ENCODE results near the gene DNAJB13. TPM values are rescaled to one million over a fixed set of nuclear protein-coding genes. Genes with fewer than 3 reads are reported as not detected.

The DNAJB13 gene
- total and polyA plus RNA-seq, 2 of the 4 experiments (the other 2 are of a cell fraction), result 0.18 to 0.48 TPM

- Histone ChIP-seq H3K9me1 (ENCODE audit: insufficient read depth, low read length) (no peaks in the 10 kb centered on the region), H2AK5ac (ENCODE audit: low read depth, low read length) (no peak overlapping the region), H3K4me1 (ENCODE audit: control insufficient read depth, insufficient read depth, low read length) (no peaks in the 10 kb centered on the region), H3K27ac (ENCODE audit: insufficient read depth, low read length) (no peak overlapping the region), H3K56ac (ENCODE audit: extremely low read depth, insufficient read depth, low read length) (no peak overlapping the region), H3K9me3 (ENCODE audit: control insufficient read depth, insufficient read depth, low read length) (peaks cover 5% of the 10 kb centered on the region; the same call in 1 of the 2 replicates), H3K23ac (ENCODE audit: low read depth, low read length) (no peak overlapping the region), H3K4ac (ENCODE audit: low read depth, low read length) (no peak overlapping the region), H4K5ac (ENCODE audit: low read depth, low read length) (no peak overlapping the region), H3K14ac (replicated peaks; ENCODE audit: low read depth, low read length) (no peak overlapping the region), H3K18ac (ENCODE audit: low read depth, low read length) (no peak overlapping the region), H3K27me3 (ENCODE audit: control insufficient read depth, insufficient read depth, low read length) (no peaks in the 10 kb centered on the region; the same call in none of the 2 replicates), H3K36me3 (ENCODE audit: control insufficient read depth, insufficient read depth, low read length) (no peaks in the 10 kb centered on the region), H3K4me2 (ENCODE audit: low read depth, low read length) (no peak overlapping the region), H2BK5ac (ENCODE audit: low read depth, low read length, poor library complexity, severe bottlenecking) (no peak overlapping the region), H3K9ac (ENCODE audit: low read depth, low read length) (no peak overlapping the region), H4K20me1 (ENCODE audit: insufficient read depth, low read length) (no peaks in the 10 kb centered on the region), H2AK9ac (replicated peaks; ENCODE audit: low read depth, low read length, poor library complexity) (no peak overlapping the region), H3K4me3 (ENCODE audit: insufficient read depth, low read depth, low read length) (no peak overlapping the region), H4K8ac (ENCODE audit: low read depth in 2 of 2, low read length in 2 of 2) (no peak overlapping the region), H4K91ac (ENCODE audit: insufficient read depth, low read depth, low read length) (no peak overlapping the region), H2AFZ (replicated peaks; ENCODE audit: low read length, poor library complexity) (no peak overlapping the region), H2BK15ac (ENCODE audit: low read depth, low read length) (no peak overlapping the region), H3K79me1 (ENCODE audit: low read depth in 1 of 2, low read length in 2 of 2) (no peaks in the 10 kb centered on the region), H2BK120ac (ENCODE audit: low read depth, low read length) (no peak overlapping the region), H2BK20ac (ENCODE audit: low read depth, low read length) (no peak overlapping the region)
- DNase-seq (no peak), ATAC-seq (ENCODE audit: low read depth) (no peak)
- intact Hi-C loops (cut with micrococcal nuclease) (no loop called here), in situ Hi-C loops (cut with MboI; ENCODE audit: low sequenced_read_pairs) (no loop called here), dilution Hi-C loops (cut with HindIII; ENCODE audit: low sequenced_read_pairs, unreplicated experiment) (no loop called here)
- ChIA-PET CTCF (interaction anchor here (1.3 kb wide), 1 partner anchor 9 kb away, joined by 4 read pairs; no protein-coding TSS in a partner anchor), POLR2A (ENCODE audit: unreplicated experiment) (no interaction called here)
- 87% methylated on average over 6 of the region's 9 CpGs; no CpG with 5 or more reads in 1 of the 2 experiments for WGBS, 2 experiments (ENCODE audit: extremely low coverage in 2 of 2, insufficient read length in 1 of 2)
- BruUV-seq (replicated peaks), result no TSS peak
- TF ChIP-seq BHLHE40 (IDR thresholded peaks at IDR 0.05; ENCODE audit: low read depth, low read length) (no peak), MXI1 (IDR thresholded peaks at IDR 0.05; ENCODE audit: borderline replicate concordance, low read depth, low read length) (no peak), USF2 (IDR thresholded peaks at IDR 0.05; ENCODE audit: low read depth, low read length) (no peak), RFX5 (IDR thresholded peaks at IDR 0.05; ENCODE audit: low read depth, low read length) (no peak), MAFK (IDR thresholded peaks at IDR 0.05; ENCODE audit: low read depth, low read length) (no peak), RCOR1 (IDR thresholded peaks at IDR 0.05; ENCODE audit: insufficient replicate concordance, low read length) (no peak), POLR2A (IDR thresholded peaks at IDR 0.05; ENCODE audit: low read depth, low read length) (no peak), CTCF (conservative IDR thresholded peaks at IDR 0.05; ENCODE audit: low read depth, low read length) (no peak), NFE2L2 (IDR thresholded peaks at IDR 0.05; ENCODE audit: low read depth, low read length) (no peak), FOS (IDR thresholded peaks at IDR 0.05; ENCODE audit: low read depth, low read length) (no peak), CHD1 (IDR thresholded peaks at IDR 0.05; ENCODE audit: low read depth, low read length) (no peak), ELK1 (IDR thresholded peaks at IDR 0.05; ENCODE audit: borderline replicate concordance, low read depth, low read length) (no peak), SMC3 (IDR thresholded peaks at IDR 0.05; ENCODE audit: low read depth, low read length) (no peak), CEBPB (IDR thresholded peaks at IDR 0.05; ENCODE audit: low read depth, low read length) (no peak), MAZ (IDR thresholded peaks at IDR 0.05; ENCODE audit: borderline replicate concordance, low read depth, low read length) (no peak)
Observed at GRCh38 chr11:73940801-73941570, 9.8 kb upstream of the DNAJB13 start.

All from IMR-90 (cell line).